ENCODE results near the gene RBCK1.

Gene RBCK1

DNA sequence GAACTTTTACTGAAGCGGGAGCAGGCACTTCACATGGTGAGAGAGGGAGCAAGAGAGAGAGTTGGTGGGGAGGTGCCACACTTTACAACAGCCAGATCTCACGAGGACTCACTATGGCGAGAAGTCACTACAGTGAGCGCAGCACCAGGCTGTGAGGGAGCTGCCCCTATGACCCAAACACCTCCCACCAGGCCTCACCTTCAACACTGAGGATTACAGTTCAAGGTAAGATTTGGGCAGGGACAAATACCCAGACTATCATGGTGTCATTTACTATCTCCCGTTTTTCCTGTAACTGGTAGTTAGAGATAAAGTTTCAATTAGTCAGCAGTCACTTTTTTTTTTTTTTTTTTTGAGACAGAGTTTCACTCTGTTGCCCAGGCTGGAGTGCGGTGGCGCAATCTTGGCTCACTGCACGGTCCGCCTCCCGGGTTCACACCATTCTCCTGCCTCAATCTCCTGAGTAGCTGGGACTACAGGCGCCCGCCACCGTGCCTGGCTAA, 7.8 kb downstream of the RBCK1 start:
- no peak for DNase-seq (ENCODE audit: extremely low read depth in 1 of 2, low read depth in 1 of 2)

DNA sequence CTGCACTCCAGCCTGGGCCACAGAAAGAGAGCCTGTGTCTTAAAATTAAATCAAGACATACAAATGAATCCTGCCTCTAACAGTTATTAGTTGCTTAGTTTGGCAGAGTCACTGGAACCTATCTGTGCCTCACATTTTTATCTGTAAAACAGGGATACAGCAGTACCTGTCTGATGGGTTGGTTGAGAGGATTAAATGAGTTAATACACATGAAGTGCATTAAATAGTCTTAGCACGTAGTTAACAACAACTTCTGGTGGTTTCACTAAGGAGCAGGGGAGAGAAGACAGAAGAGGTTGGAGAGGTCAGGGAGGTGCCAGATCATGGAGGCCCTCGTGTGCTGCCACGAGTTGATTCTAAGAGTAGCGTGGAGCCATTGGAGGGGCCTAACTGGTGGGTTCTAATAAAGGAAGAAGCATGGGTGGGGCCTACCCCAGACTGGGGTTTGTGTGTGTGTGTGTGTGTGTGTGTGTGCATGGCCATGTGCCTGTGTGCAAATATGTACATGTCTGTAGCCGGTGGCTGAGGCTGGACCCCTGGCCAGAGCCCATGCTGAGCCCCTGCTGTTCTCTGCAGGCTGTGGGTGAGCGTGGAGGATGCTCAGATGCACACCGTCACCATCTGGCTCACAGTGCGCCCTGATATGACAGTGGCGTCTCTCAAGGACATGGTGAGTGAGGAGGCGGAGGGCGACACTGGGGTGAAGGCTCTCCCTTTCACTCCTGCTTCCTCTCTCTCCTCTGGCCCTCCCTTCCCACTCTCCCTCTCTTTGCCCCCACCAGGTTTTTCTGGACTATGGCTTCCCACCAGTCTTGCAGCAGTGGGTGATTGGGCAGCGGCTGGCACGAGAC, 9.1 kb downstream of the RBCK1 start:
- no peak for DNase-seq (ENCODE audit: extremely low read depth in 1 of 2, low read depth in 1 of 2)

DNA sequence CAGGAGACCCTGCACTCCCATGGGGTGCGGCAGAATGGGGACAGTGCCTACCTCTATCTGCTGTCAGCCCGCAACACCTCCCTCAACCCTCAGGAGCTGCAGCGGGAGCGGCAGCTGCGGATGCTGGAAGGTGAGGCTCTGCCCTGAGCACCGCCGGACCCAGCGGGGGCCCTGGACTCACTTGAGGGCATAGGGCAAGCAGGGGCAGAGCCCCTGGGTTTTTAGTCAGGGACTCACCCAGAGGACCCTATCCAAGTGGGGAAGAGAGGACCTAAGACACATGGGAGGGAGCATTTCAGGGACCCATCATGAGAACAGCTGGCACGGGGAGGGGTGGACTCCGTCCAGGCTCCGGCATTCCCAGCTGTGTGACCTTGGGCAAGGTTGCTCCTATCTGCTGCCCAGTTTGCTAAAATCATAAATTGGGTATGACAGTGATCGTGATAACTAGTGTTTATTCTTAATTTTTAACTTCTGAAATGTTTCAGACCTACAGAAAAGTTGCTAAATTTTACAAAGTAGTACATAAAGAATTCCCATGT, 9.8 kb downstream of the RBCK1 start:
- no peak for DNase-seq (ENCODE audit: extremely low read depth in 1 of 2, low read depth in 1 of 2)

DNA sequence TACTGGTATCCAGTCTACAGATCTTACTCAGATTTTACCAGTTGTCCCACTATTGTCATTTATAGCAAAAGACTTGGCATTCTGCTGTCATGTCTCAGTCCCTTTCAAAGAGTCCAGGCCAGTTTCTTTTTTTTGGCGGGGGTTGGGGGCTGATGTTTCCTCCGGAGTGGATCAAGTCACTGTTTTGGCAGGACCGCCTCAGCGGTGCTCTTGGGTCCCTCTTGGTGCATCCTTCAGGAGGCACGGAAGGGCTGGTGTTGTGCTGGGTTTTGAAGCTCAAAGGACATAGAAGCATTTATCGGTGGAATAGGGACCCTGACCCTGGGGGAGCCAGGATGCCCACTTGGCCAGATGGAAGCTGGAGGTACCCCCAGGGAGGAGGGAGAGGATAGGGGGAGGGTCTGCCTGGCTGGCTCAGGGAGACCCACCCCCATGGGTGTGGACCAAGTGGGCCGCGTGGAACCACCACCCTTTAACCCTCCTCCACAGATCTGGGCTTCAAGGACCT, 10.8 kb downstream of the RBCK1 start:
- DNase-seq (ENCODE audit: extremely low read depth in 1 of 2, low read depth in 1 of 2), result no peak

DNA sequence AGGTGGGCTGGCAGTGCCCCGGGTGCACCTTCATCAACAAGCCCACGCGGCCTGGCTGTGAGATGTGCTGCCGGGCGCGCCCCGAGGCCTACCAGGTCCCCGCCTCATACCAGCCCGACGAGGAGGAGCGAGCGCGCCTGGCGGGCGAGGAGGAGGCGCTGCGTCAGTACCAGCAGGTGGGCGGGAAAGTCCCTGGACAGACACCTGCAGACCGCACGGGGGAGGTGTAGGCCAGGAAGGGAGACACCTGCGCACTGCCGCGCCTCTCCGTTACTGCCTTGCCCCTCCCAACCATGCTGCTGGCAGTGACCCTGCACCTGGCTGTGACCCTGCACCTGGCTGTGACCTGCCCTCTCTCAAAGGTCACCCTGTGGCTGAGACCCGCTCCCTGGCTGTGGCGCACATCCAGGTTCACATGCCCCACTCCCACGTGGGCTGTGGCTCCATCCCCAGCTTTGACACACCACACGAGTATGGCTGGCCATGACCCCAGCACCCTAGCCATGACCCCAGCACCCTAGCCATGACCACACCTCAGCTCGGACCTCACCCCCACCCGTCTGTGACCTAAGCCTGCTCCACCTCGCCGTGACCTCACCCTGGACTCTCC, 11.6 kb downstream of the RBCK1 start:
- no peak for DNase-seq (ENCODE audit: extremely low read depth in 1 of 2, low read depth in 1 of 2)

DNA sequence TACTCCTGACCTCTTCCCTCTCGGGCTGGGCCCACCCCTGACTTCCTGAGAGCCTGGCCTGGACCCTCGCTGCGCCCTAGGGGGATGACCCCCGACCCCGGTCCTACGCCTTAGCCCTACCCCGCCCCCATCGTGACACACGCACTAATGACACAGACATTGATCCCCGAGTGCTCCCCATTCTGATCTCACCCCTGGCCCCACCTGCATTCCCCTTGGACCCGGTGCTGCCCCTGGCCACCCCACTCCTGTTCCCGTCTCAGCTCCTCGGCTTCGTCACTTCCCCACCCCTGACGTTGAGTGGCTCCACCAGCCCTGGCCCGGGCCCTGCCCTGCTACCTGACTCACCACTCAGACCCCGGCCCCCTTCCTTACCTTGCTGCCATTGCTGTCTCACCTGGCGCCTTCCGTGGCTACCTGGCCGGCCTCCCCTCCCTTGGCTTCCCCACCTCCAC, 12.1 kb downstream of the RBCK1 start:
- no peak for DNase-seq (ENCODE audit: extremely low read depth in 1 of 2, low read depth in 1 of 2)

DNA sequence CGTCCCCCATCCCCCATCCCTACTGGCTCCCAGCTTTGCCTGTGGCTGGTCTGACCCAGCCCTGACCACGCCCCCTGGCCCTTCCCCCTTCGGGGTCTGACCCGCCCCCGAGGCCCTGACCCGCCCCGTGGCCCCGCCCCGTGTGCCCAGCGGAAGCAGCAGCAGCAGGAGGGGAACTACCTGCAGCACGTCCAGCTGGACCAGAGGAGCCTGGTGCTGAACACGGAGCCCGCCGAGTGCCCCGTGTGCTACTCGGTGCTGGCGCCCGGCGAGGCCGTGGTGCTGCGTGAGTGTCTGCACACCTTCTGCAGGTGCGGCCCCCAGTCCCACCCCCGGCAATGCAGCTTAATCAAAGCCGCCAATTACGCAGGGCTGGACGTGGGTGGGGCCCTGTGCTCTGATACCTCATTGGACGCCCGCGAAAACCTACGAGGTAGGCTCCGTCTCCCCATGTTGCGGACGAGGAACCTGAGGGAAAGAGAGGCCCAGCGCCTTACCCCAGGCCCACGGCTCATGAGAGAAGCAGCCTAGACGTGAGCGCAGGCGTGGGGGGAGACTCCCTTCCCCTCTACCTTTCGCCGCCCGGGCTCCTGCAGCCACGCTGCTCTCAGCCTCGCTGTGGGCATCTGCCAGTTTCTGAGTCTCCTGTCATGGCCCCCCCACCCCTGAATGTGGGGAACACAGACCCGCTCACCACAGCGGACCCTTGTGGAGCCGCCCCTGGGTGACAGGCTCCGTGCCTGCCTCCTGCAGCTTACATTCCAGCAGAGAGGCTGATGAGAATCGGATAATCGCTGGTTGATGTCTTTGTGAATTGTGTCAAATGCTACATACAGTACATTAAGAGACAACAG, 12.8 kb downstream of the RBCK1 start:
- DNase-seq (ENCODE audit: extremely low read depth in 1 of 2, low read depth in 1 of 2), result no peak

DNA sequence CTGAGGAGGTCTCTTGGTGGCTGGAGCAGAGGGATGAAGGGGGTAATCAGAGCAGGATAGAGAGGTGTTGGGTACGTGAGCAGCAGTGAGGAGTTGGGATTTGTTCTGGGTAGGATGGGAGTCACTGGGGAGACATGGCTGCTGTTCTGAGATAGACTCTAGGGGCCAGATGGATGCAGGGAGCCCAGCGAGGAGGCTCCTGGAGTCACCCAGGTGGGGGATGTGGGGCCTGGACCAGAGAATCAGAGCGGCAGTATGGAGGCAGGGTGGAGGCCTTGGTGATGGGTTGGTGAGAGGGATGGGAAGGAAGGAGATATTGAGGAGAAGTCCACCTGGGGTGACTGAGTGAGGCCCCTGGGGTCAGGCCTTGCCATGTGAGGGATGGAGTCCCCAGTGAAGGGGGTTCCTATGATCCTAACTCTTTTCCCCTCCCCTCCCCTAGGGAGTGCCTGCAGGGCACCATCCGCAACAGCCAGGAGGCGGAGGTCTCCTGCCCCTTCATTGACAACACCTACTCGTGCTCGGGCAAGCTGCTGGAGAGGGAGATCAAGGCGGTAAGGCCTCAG, 13.7 kb downstream of the RBCK1 start:
- DNase-seq (ENCODE audit: extremely low read depth in 1 of 2, low read depth in 1 of 2), result no peak

DNA sequence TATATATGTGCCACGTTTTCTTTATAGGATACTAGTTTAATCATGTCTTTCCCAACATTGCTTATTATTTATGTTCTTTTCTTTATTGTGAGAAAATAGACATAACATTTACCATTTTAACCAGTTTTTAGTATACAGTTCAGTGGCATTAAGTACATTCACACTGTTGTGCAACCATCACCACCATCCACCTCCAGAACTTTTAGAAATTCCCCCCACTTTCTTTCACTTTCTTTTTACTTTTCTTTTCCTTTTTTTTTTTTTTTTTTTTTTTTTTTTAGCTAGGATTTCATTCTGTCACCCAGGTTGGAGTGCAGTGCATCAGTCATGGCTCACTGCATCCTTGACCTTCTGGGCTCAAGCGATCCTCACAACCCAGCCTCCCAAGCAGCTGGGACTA, 18.5 kb downstream of the RBCK1 start:
- DNase-seq (ENCODE audit: extremely low read depth in 1 of 2, low read depth in 1 of 2), result no peak

DNA sequence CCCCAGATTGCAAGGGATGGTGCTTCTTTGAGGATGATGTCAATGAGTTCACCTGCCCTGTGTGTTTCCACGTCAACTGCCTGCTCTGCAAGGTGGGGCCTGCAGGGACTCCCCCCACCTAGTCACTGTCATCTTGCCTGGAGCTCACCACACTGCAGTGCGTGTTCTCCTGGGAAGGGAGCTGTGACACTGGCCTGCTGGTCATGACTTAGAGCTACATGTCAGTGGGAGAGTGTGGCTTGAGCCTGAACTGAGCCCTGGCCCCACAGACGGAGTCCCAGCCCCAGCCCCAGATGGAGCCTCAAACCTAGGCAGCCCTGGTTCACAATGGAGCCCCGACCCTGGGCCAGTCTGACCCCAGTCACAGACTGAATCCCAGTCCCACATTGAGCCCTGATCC, 19.3 kb downstream of the RBCK1 start:
- DNase-seq (ENCODE audit: extremely low read depth in 1 of 2, low read depth in 1 of 2), result no peak

DNA sequence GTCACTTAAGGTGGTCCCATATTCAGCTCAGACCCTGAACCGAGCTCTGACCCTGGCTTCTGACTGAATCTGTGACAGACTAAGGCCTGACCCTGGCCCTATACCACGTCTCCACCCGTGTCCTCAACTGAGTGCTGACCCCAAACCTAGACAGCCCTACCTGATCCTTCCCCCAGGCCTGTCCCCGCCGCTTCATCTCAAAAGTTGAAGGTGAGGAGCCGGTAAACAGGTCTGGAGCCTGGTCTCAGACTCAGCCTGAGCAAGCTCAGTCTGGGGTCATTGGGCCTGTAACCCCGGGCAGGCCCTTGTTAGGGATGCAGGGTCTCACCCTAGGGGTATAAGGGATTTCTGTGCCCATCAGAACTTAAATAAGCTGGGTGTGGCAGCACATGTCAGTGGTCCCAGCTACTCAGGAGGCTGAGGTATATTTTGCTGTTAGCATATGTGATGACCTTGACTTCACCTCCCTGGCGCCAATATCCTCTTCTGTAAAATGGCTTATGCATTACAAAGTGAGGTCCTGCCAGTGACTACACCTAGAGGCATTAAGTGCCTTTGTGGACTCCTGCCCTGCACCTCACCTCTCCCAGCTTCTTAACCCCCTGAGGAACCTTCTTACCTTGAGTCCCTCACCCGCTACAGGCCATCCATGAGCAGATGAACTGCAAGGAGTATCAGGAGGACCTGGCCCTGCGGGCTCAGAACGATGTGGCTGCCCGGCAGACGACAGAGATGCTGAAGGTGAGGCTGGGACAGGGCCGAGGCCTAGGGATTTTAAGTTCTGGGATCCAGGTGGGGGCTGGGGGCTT, 20.0 kb downstream of the RBCK1 start:
- DNase-seq (ENCODE audit: extremely low read depth in 1 of 2, low read depth in 1 of 2), result no peak

DNA sequence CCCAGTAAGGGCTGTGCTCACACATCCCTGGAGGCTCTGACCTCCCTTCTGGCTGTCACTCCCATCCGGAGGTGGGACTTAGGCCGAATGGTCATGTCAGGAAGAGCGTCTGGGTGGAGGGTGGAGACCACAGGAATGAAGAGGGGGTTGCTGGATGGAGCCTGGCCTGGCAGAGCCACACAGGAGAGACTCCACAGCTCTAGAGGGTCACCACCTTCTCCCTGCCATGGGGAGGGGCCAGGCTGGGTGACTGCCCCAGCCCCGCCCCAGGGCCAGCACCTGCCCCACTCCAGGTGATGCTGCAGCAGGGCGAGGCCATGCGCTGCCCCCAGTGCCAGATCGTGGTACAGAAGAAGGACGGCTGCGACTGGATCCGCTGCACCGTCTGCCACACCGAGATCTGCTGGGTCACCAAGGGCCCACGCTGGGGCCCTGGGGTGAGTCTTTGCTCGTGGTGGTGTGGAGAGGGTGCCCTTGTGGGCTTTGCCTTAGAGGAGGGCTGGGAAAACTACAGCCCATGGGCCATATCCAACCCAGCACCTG, 20.6 kb downstream of the RBCK1 start:
- no peak for DNase-seq (ENCODE audit: extremely low read depth in 1 of 2, low read depth in 1 of 2)

DNA sequence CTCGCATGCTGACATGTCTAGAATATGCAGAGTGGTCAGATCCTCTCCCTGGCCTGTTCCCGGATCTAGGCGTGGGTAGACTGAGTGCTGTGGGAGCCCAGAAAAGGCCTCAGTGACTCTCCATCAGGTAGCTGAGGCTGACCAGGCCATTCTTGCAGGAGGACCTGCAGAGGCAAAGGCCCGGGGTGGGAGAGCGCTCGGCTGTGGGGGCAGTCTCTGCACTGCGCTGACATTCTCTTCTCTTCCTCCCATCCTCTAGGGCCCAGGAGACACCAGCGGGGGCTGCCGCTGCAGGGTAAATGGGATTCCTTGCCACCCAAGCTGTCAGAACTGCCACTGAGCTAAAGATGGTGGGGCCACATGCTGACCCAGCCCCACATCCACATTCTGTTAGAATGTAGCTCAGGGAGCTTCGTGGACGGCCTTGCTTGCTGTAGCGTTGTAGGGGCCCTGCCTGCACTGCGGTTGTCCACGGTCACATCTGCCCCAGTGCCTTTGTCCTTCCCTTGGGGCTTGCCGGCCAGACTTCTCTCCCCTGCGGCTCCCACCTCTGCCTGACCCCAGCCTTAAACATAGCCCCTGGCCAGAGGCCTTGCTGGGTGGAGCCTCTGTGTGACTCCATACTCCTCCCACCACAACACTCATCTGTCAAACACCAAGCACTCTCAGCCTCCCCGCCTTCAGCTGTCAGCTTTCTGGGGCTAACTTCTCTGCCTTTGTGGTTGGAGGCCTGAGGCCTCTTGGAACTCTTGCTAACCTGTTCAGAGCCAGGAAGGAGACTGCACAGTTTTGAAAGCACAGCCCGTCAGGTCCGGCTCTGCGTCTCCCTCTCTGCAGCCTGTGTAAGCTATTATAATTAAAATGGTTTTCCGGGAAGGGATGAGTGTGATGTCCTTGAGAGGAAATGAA, 22.2 kb downstream of the RBCK1 start:
- DNase-seq (ENCODE audit: extremely low read depth in 1 of 2, low read depth in 1 of 2), result no peak

DNA sequence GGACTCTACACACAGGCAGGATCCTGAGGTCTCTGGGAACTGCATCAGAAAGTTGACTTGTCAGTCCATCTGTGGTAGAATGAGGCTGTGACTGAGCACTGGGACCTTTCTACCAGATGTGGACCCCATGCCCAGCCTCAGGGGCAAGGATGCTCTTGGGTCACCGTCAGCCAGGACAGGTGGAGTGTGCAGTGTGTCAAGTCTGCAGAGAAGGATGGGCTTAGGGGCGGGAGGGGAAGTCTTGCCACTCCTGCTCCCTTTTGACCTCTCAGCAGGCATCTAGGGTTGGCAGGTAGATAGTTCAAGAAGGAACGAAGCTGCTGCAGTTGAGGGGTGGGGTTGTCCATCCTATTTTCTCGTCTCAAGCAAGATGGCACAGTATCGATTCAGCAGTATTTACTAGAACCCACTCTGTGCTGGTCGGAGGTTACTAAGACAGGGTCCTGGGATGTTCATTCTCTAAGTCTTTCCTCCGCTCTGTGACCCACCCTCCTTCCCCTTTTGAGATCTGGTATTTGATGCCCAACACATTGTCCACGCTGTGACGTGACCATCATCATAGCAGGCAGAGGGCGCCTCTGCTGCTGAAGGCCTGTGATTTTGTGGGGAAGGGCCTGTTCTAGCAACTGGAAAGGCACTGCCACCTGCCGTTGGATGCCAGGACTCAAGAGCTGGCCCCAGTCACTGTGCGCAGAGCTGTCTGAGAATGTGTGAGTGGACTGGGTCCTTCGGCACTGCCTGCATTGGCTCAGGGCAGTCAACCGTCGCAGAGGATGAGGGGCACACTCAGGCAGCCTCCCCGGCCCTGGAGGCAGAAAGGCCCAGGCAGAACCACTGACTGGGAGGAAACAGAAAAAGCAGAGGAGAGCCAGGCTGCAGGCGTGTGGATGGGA, 23.2 kb downstream of the RBCK1 start:
- DNase-seq (ENCODE audit: extremely low read depth in 1 of 2, low read depth in 1 of 2), result no peak

DNA sequence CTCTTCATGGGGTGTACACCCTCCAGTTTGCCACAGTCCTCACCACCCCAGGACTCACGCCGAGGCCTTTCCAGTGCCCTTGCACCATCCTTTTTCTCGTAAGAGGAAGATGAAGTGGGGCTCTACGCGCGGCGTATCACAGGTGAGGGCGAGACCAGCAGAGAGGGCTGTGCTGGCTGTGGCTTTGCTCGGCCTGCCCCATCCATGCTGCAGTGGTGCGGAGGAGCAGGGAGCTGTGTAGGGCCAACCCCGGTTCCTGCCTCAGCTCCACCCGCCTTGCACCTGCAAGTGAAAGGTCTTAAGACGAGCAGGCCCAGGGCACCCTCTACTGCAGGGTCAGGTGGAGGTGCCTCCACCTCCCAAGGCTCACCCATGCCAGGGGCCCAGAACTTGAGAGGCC, 24.1 kb downstream of the RBCK1 start:
- DNase-seq (ENCODE audit: extremely low read depth in 1 of 2, low read depth in 1 of 2), result no peak

DNA sequence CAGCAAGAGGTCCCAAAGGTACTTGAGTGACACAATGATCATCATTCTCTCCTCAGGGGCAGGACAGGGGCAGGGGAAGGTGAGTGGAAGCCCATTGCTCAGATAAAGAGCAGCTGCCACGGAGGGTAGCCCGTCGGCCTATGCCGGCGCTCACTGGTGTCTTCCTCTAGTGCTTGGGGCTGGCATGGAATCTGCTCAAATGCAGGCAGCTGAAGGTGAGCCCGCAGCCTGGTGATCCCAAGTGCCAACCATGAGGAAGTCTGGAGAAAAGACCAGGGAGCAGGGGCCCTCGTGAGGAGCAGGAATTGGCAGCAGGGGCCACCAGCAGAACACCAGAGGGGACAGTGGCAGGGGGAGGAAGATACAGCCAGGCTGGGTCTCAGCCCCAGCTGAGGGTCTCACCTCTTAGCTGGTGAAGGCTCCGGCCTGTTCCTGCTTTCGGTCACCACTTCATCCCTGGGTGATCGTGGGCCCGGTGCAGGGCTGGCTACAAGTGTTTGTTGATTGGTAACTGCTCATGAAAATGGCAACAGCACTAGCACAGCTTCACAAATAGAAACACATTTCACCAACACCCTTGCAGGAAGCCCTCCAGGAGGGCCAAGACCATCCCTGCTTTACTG, 24.7 kb downstream of the RBCK1 start:
- no peak for DNase-seq (ENCODE audit: extremely low read depth in 1 of 2, low read depth in 1 of 2)
